ENCODE measurements around the gene MRTFA.
"Not testable (repeated sequence)": the region's sequence is repeated elsewhere in the genome, so short reads cannot be mapped to it uniquely, and the experiment has no call there.

Gene MRTFA

DNA sequence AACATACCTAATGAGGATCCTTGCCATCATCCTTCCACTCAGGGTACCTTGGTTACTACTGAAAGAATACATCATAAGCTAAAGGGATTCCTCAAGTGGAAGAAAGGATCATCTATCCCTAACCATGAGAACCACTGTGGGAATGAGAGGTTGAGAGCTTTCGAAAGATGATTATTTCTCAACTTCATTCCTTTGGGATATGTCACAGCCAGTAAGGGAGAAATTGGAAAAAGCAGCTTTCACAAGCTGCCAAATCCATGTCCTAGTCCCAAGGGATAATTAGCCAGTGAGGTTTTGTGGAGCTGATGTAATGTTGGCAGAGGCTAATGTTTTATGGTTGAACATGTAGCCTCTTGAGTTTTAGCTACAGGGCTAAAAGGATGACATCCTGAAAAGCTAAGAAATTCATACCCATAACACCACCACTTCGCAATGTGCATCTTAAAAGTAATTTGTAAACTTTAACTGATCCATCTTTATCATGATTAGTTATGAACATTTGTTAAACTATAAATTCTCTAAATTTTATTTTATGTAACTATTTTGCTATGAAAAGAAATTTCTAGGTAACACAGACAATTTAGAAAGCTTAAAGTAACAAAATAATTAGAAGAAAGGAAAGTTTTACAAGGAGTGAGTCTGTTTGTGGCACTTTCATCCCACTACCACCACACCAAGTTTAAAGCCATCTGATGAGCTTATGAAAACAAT, 123.9 kb downstream of the MRTFA start:
- no peak overlapping the region for H3K4me3 ChIP-seq (ENCODE audit: low read depth, low read length)
- no peak overlapping the region for H2AFZ ChIP-seq
- no peaks in the 10 kb centered on the region for H3K27me3 ChIP-seq (ENCODE audit: control insufficient read depth, insufficient read depth, low read length)
- no peaks in the 10 kb centered on the region for H3K36me3 ChIP-seq (ENCODE audit: control insufficient read depth, insufficient read depth, low read length)
- H3K4me2 ChIP-seq (ENCODE audit: low read length) = no peak overlapping the region
- H3K9ac ChIP-seq = no peak overlapping the region
- H3K9me3 ChIP-seq (ENCODE audit: control insufficient read depth, low read length) = no peaks in the 10 kb centered on the region
- H3K27ac ChIP-seq = peak overlapping the region; percentile 64
- no peak for TF ChIP-seq CTCF (IDR thresholded peaks at IDR 0.05)
- peaks cover 3% of the 10 kb centered on the region for H3K4me1 ChIP-seq
- H3K79me2 ChIP-seq = no peaks in the 10 kb centered on the region

DNA sequence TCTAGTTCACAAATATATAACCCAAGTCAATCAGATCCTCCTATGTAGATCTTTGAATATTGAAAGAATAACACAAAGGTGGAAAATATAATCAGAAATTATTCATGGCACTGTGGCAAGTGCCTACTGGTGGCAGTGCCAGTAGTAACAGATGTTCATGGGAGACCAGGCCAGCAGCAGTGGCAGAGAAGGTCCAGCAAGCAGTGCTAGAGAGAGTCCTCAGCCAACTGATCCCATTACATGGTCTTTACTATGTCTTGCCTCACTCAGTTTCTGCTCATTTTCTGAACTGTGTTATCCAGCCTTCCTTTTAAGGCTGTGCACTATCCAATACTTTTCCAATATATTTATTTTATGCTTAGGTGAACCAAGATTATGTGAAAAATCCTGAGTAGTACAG, 124.9 kb downstream of the MRTFA start:
- H3K4me3 ChIP-seq (ENCODE audit: low read depth, low read length) = no peak overlapping the region
- peaks cover 3% of the 10 kb centered on the region for H3K4me1 ChIP-seq
- H3K79me2 ChIP-seq = no peaks in the 10 kb centered on the region
- no peaks in the 10 kb centered on the region for H3K36me3 ChIP-seq (ENCODE audit: control insufficient read depth, insufficient read depth, low read length)
- no peak overlapping the region for H3K4me2 ChIP-seq (ENCODE audit: low read length)
- H3K27ac ChIP-seq = peak overlapping the region; percentile 64
- no peak for TF ChIP-seq CTCF (IDR thresholded peaks at IDR 0.05)
- no peaks in the 10 kb centered on the region for H3K9me3 ChIP-seq (ENCODE audit: control insufficient read depth, low read length)
- H2AFZ ChIP-seq = no peak overlapping the region
- no peak overlapping the region for H3K9ac ChIP-seq
- H3K27me3 ChIP-seq (ENCODE audit: control insufficient read depth, insufficient read depth, low read length) = no peaks in the 10 kb centered on the region

DNA sequence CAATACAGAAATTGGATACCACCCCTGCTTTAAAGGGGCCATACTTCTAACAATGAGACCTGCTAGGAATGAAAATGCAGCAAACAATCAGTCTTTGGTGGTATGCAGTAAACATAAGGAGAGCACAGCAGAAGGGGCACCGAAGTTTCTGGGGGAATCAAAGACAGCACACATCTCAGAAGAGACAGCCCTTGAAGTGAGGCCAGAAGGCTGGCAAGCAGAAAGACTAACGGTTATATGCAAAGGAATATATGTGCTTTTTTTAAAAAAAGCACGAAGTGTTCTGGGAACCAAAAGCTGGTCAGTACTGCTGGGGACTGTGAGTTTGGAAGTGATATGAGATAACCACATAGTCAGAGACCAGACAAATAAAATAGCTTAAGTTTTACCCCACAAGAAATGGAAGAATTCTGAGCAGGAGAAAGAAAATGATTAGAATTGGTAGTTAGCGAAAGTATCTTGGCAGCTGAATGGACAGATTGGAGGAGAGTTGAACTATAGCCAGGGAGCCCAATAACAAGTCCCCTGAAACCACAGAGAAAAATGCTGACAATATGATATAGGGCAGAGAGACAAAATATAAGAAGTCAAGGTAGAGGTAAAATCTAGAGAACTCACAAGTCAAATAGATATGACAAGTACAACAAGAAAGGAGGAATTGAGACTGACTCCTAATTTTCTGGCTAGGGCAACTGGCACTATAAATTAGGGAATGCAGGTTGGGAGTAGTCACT, 125.7 kb downstream of the MRTFA start:
- H3K4me1 ChIP-seq = peaks cover 3% of the 10 kb centered on the region

GRCh38 chr22:40509401-40510134, 127.0 kb downstream of the MRTFA start:
- Histone ChIP-seq H2AFZ (no peak overlapping the region), H3K4me2 (ENCODE audit: low read length) (peak overlapping the region; percentile 33), H3K9ac (no peak overlapping the region), H3K27ac (peak overlapping the region; percentile 71), H3K4me3 (ENCODE audit: low read depth, low read length) (no peak overlapping the region), H3K36me3 (ENCODE audit: control insufficient read depth, insufficient read depth, low read length) (no peaks in the 10 kb centered on the region), H3K27me3 (ENCODE audit: control insufficient read depth, insufficient read depth, low read length) (no peaks in the 10 kb centered on the region), H3K79me2 (no peaks in the 10 kb centered on the region), H3K9me3 (ENCODE audit: control insufficient read depth, low read length) (no peaks in the 10 kb centered on the region), H3K4me1 (peaks cover 3% of the 10 kb centered on the region)
- no peak for TF ChIP-seq CTCF (IDR thresholded peaks at IDR 0.05)

More for the DNA sequence above, 125.7 kb downstream of the MRTFA start:
- H3K36me3 ChIP-seq (ENCODE audit: control insufficient read depth, insufficient read depth, low read length) = no peaks in the 10 kb centered on the region
- no peaks in the 10 kb centered on the region for H3K27me3 ChIP-seq (ENCODE audit: control insufficient read depth, insufficient read depth, low read length)
- H2AFZ ChIP-seq = no peak overlapping the region
- no peak overlapping the region for H3K4me2 ChIP-seq (ENCODE audit: low read length)
- H3K27ac ChIP-seq = peak overlapping the region; percentile 38
- H3K4me3 ChIP-seq (ENCODE audit: low read depth, low read length) = no peak overlapping the region
- no peak overlapping the region for H3K9ac ChIP-seq
- no peaks in the 10 kb centered on the region for H3K9me3 ChIP-seq (ENCODE audit: control insufficient read depth, low read length)
- TF ChIP-seq CTCF (IDR thresholded peaks at IDR 0.05) = no peak
- no peaks in the 10 kb centered on the region for H3K79me2 ChIP-seq

- H3K4me3 ChIP-seq (ENCODE audit: low read depth, low read length); H3K79me2 ChIP-seq; H3K36me3 ChIP-seq (ENCODE audit: control insufficient read depth, insufficient read depth, low read length); H3K9ac ChIP-seq; H3K4me2 ChIP-seq (ENCODE audit: low read length); H3K9me3 ChIP-seq (ENCODE audit: control insufficient read depth, low read length); H2AFZ ChIP-seq; H3K4me1 ChIP-seq; H3K27me3 ChIP-seq (ENCODE audit: control insufficient read depth, insufficient read depth, low read length); H3K27ac ChIP-seq: not testable (repeated sequence)
Observed at GRCh38 chr22:40508046-40508445, 128.5 kb downstream of the MRTFA start.

All from parathyroid adenoma (tissue), 2 donors.